ENCODE results near the gene FCHSD2.
"Not testable (repeated sequence)": the region's sequence is repeated elsewhere in the genome, so short reads cannot be mapped to it uniquely, and the experiment has no call there.

FCHSD2 gene

DNA sequence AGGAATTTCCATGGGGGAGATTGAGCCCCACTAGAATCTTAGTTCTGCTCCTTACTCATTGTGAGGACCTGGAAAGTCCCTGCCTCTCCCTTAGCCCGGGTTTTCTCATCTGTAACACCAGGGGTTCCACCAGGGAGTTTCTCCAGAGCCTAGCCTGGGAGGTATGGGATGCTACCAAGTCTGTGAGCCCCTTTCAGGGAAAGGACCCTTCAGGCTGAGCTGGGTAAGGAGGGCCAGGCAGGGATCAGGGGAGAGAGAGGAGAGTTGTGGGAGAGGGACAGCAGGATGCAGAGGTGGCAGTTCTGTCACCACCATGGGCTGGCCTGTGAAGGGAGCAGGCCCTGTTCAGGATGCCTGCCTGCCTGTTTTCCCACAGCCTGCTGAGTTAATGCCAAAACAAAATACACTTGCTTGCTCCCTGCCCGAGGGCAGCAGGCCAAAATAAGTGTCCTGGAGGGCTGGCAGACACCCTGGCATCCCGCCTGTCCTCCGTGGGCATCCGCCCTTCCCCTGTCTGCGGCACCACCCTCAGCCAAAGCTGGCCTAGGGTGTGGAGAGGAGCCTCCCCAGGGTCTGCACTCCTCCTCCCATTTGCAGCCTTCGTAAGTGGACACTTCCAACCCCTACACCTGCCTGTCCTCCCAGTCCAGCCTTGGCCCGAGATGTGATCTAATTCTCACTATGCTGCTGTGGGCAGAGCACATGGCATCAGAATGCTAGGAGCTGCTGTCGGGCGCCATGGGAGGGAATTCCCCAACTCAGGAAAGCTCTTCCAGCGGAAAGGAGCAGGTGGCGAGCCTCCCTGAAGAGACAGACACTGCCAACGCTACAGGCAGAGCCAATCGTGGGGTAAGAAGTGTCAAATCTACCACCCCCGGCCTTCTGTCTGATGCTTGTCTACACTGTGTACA, 5.9 kb upstream of the FCHSD2 start:
- DNase-seq: no peak

DNA sequence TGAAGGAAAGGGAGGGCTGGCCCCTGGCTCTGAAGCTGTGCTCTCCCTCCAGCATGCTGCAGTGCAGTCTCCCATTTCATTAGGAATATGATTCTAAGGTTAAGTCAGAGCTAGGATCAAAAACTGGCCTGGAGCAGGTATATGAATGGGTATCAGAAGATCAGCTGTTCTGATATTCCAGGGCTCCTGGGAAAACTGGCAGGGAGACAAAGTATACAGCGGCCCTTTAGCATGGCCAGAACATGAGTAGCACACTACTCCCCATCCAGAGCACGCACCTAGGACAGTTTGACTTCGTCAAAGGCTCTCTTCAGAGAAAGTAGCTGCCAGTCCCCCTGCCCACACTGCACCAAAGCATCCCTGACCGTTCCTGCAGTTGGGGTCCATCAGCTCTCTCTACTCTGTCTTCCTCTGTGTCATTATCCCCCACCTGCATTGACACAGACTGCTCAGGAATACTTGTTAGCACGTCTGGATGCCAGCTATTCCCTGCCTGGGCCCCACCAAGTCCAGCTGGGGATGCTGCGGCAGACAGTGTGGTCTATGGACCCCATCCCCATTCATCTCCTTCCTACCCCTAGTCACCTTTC, 4.0 kb upstream of the FCHSD2 start:
- DNase-seq: no peak

DNA sequence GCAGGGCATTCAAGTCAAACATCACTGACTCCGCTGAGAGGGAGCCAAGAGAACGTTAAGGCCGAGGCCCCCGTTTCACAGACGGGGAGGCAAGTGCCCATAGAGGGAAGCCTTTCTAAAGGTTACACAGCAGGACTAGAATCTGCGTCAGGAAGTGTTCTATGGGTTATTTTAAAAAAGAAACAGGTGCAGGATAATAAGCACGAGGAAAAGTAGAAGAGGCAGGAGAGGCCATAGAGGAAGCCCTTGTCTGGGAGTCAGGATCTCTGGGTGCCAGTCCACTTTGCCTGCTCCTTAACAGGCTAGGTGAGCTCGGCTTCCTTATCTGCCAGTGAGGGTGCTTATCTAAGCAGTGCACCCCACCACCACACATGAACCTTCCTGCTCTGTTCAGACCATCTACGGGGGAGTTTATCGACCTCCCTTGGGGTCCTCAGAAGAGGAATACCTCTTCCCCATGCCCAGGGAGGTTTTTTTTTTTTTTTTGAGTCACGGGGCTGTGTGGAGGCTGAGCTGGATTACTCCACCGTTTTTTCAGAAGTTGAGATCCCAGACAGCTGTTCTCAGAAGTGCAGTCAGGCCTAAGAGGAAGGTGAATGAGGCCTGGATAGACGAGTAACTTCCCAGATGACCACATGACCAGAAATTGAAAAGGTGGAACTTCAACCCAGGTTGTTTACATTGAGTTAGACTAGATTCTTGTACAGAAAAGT, 1.2 kb upstream of the FCHSD2 start:
- DNase-seq: no peak

DNA sequence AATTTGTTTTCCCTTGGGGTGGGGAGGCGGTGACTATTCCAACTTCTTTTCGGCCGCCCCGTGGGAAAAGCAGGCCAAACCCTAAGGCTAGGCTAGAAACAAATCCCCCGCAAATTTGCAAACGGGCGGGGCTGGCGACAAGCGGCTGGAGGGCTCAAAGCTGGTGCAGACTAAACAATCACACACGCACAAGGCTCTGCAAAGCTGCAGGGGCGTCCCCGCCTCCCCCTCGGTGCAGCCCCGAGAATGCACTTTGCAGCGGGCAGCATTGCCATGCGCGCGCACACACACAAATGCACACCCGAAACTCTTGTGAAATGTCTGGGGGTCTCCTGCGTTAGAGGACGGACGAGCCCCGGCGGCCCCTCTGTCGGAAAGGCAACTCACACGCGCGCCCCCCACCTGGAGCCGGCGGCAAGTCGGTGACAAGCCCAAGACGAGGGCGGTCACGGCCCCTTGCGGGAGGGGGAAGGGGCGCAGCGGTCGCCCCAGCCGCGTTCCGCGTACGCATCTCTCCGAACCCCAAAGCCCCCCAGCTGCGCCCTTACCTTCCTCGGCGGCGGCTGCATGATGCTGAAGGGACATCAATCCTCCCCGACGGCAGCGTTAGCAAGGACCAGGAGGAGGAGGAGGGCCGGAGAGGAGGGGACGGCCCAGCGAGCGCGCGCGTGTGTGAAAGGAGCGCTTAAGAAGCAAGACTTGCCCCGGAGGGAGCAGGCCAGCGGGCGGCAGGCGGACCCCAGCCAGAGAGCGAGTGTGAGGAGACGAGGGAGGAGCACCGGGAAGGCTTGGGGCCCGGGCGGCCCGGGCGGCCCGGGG, 600 bp downstream of the FCHSD2 start:
- DNase-seq: peak; percentile 59

DNA sequence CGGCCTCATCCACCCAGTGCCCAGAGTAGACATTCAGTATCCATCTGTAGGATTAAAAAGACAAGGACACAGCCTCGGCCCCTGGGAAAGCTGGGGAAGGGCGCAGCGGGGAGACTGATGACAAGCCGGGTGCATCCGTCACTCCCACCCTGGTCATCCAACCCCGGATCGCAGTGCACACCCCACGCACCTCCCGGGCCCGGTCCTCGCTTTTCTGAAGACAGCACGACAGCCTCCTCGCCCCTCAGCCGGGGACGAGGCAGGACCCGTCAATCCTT, 1.1 kb downstream of the FCHSD2 start:
- no peak for DNase-seq

DNA sequence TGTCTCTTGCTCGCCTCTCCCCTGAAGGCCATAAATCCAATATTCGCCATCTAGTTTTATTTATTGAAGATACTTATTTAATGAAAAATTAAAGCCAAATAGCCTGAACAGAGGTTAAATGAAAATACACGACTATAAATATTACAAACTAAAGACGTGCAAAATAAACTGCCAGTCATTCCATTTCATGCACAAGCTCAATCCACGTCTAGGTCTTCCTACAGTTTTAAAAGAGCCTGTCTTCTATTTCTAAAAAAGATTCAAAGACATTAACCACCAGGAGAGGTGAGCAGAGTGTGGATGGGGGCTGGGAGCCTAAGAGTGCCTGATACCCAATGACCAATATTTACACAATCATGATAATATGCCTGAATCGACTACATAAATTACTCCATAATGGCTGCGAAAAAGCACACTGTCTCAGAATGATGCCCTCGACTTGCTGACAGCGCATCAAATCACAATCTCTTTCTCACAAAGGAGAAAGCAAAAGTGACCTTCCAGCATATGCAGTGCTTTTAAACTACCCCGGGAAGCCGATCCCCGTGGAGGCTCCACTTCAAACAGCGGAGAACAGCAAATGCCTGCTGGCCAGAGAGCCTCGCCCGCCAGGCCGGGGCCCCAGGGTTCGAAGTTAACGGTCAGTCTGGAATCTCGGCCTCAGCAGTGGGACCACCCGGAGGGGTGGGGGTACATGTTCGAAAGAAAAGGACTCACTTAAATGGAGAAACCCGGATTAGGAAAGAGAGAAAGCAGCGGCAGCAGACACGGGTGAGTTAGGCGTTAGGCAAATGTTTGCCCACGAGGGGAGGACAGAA, 1.7 kb downstream of the FCHSD2 start:
- DNase-seq: no peak

DNA sequence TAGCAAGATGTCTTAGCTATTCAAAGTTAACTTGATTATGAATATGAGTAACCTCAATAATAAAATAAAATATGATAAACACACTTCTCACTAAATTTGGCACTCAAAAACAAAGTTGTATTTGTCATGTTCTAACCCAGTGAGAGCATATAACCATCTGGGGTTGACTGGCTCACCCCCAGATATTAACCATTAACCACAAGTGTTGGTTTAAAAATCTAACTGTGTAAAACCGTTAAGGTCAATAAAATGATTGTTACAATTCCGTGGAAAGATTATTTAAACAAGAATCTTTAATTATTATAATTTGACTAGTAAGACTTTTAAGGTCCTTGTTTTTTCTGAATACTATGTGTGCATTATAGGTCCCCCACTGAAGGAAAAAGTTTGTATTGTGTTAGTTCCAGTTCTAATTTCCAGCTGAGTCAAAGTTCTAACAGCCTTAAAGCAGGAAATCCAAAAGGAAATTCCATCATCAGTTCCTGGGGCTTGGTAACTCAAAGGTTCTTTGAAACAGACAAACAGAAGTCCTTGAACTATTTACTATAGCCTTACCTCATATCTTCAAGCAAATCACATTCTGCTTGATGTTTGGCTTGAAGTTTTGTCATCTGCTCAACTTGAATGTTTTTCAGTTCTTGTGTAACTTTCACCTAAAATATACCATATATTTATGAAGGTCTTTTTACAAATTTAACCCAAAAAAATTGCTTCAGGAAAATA, 2.5 kb downstream of the FCHSD2 start:
- no peak for DNase-seq

DNA sequence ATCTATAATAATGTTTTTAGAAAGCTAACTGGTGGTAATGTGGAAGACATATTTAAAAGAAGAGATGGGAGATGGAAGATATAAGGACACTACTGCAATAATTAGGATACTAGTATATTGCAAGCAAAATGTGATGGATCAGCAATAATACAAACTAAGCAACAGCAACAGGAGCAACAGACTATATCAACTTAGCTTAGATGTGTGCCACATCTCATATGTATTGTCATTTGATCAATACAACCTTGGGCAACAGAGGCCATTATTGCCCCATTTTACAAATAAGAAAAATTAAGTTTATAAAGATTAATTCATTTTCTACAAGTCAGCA, 4.2 kb downstream of the FCHSD2 start:
- no peak for DNase-seq

DNA sequence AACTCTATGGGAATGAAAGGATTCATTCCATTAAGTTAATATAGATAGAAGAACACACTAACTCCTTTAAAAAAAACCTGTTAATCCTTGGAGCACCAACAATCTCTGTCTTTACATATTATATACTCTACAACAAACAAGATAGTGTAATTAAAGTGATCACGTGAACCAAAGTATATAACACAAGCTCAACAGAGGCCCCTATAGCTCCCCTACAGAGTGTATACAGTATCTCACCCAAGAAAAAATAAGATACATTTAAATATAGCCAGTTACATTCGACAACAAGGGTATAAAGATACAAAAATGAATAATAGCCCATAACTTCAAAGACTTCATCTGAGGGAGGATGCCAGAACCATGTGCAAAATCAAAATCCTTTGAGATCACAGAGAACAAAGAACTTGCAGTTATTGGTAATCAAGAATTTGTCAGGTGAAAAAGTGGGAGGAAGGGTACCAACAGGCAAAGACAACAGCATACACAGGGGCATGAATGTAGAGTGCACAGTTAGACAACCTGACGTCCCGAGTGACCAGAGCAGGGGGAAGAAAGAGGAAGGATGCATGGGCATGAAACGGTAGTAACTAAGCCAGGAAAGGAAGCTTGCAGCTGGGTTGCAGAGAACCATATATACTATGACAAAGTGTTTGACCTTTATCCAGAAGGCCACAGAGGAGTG, 4.7 kb downstream of the FCHSD2 start:
- no peak for DNase-seq

DNA sequence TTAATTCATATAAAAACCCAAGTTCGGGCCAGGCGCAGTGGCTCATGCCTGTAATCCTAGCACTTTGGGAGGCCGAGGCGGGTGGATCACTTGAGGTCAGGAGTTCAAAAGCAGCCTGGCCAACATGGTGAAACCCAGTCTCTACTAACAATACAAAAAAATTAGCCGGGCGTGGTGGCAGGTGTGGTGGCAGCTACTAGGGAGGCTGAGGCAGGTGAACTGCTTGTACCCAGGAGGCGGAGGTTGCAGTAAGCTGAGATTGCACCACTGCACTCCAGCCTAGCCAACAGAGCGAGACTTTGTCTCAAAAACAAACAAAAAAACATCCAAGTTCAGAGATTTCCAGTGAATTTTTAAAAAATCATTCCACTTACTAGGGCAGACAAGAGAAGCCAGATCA, 5.4 kb downstream of the FCHSD2 start:
- DNase-seq: not testable (repeated sequence)

DNA sequence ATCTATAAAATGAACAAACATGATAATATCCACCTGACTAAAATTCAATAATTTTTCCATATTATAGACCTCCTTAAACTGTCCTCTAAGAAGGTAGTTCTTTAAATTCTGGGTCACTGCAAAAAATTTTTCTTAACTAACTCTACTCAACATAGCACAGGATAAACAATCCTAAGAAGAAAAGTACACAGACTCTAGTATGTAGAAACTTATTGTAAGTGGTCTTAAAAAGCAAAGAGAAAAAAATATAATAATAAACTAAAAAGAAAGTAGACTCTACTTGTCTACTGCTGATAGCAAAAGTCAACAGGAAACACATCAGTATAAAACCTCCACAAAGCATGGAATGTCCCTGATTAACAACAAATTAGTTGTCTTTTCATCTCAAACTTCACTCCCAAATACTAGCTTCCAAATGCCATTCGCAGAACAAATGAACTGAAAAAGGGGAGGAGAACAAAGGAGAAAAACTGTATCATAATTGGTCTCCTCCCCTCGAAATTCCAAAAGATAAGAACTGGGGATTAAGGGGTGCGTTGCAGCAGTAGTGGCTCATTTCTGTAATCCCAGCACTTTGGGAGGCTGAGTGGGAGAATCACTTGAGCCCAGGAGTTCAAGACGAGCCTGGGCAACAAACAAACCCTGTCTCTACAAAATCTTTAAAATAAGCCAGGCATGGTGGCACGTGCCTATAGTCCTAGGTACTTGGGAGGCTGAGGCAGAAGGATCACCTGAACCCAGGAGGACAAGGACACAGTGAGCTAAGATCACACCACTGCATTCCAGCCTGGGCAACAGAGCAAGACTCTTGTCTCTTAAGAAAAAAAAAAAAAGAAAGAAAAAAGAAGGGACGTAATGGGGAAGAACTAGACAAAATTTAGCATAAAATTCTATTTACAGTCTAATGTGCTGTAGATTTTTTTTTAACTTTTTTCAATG, 6.5 kb downstream of the FCHSD2 start:
- no peak for DNase-seq

DNA sequence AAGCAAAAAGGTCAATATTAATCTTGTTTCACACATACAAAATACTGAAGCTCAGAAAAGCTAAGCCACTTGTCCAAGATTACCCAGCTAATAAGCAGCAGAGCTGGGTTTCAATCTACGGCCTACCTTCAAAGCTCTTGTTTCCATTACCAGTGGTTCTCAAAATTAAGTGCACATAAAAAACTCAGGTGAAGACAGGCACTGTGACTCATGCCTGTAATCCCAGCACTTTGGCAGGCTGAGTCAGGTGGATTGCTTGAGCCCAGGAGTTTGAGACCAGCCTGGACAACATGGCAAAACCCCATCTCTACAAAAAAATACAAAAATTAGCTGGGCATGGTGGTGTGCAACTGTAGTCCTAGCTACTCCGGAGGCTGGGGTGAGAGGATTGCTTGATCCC, 9.8 kb downstream of the FCHSD2 start:
- DNase-seq: not testable (repeated sequence)

DNA sequence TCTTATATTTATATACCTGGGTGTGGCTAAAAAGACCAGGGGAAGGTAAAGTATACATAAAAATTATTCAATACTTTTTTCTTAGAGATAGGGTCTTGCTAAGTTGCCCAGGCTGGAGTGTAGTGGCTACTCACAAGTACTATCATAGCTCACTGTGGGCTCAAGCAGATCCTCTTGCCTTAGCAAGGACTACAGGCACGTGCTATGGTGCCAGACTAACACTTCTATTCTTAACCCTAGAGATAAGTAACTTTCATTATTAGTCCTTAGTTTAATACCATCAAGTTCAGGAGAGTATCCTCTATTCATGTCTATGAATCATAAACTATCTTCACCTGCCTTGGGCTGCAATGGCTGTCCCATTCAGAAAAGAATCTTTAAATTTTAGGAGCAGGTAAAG, 11.9 kb downstream of the FCHSD2 start:
- no peak for DNase-seq

DNA sequence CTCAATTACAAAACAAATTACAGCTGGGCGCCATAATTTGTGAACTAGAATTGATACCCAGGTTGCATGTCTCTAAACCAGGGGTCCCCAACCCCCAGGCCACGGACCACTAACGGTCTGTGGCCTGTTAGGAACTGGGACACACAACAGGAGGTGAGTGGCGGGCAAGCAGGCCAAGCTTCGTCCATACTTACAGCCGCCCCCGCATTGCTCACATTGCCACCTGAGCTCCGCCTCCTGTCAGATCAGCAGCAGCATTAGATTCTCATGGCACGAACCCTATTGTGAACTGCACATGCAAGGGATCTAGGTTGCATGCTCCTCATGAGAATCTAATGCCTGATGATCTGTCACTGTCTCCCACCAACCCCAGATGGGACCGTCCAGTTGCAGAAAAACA, 12.9 kb downstream of the FCHSD2 start:
- no peak for DNase-seq

DNA sequence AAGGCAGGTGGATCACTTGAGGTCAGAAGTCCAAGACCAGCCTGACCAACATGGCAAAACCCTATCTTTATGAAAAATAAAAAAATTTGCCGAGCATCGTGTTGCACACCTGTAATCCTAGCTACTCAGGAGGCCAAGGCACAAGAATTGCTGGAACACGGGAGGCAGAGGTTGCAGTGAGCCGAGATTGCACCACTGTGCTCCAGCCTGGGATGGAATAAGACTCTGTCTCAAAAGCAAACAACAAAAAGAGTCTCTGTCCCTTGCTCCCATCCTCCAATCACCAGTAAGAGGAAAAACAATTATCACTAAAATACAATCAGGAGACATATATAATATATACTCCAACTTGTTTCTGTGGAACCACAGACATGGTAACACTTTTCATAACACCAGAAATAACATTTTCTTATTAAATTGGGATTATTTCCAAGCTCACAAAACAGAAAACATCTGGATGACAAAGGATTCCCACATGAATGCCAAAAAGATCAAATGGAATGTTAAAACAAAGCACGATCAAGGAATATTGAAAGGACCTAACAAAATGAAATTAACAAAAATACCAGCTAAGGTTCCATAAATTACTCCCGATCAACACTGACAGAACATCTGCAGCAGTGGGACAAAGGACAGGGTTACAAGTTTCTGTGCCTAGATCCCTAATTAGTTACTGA, 15.2 kb downstream of the FCHSD2 start:
- no peak for DNase-seq

DNA sequence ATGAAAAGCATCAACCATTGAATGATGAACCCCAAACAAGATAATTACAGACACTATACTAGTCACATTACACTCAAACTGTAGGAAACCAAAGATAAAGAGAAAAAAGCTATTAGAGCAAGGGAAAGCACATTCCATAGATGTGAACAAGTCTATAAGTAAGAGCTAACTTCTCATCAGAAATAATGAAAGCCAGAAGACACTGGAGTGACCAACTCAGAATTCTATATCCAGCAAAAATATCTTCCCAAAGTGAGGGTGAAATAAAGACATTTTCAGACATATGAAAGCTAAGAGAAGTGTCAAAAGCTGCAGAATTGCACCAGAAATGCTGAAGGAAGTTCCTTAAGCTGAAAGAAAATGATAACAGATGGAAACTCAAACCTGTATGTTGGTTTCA, 17.3 kb downstream of the FCHSD2 start:
- no peak for DNase-seq

DNA sequence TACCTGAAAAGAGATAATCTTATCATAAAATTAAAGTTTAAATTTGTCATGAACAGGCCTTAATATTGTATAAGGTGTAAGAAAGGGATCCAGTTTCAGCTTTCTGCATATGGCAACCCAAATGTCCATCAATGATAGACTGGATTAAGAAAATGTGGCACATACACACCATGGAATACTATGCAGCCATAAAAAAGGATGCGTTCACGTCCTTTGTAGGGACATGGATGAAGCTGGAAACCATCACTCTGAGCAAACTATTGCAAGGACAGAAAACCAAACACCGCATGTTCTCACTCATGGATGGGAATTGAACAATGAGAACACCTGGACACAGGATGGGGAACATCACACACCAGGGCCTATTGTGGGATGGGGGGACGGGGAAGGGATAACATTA, 18.2 kb downstream of the FCHSD2 start:
- not testable (repeated sequence) for DNase-seq

DNA sequence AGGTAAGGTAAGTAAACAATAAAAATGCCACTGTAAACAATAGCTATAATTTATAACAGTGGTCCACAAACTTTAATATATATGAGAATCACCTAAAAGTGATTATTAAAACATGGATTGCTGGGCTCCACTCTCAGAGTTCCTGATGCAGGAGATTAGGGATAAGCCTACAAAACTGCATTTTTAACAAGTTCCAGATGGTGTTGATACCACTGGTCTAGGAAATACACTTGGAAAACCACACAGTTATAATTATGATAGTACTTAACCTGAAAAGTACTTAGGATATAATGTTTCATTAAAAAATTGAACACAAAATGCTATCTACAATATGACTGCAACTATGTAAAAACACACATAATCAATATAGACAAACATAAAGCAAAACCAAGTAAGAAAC, 20.4 kb downstream of the FCHSD2 start:
- no peak for DNase-seq

DNA sequence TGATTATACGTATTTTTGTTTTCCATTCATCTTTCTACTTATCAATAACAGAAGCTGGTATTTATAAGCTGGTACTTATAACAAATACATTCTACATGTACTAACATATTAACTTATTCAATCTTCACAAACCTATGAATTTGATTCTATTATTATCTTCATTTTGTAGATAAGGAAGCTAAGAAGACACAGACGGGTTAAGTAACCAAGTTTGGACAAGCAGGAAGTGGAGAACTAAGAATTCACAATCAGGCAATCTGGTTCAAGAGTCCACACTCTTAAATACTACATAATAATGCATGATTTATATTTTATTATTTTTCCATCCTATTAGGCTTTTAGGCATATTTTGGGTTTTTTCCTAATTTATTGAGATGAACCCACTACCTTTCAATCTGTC, 25.0 kb downstream of the FCHSD2 start:
- no peak for DNase-seq

DNA sequence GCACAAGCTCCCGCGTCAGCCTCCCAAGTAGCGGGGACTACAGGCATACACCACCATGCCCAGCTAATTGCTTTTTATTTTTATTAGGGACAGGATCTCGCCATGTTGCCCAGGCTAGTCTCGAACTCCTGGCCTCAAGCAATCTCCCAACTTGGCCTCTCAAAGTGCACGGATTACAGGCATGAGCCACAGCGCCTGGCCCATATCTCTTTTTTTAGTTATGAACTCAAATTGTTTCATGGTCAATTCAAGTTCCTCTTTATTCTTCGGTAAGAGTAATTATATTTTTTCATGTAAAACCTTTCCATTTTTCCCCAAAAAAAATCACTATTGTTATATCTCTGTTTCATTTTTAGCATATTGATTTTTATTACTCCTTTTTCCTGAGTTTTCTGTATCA, 25.5 kb downstream of the FCHSD2 start:
- DNase-seq: no peak

Measured in NCI-H1436 (cell line).